Hematopoietic multipotent progenitor cell treated with erythropoietin and hydrocortisone succinate and interleukin-3 and kit ligand, for 6 days (in vitro differentiated cells): ENCODE results near the gene BPIFB6.
A peak's percentile ranks its signal among the peaks of the same experiment; 100 is the strongest.

Experiments
- DNase-seq: peaks from one replicate; pipeline ENCODE4 v3.0.0-alpha.2; 2015

BPIFB6 gene

DNA sequence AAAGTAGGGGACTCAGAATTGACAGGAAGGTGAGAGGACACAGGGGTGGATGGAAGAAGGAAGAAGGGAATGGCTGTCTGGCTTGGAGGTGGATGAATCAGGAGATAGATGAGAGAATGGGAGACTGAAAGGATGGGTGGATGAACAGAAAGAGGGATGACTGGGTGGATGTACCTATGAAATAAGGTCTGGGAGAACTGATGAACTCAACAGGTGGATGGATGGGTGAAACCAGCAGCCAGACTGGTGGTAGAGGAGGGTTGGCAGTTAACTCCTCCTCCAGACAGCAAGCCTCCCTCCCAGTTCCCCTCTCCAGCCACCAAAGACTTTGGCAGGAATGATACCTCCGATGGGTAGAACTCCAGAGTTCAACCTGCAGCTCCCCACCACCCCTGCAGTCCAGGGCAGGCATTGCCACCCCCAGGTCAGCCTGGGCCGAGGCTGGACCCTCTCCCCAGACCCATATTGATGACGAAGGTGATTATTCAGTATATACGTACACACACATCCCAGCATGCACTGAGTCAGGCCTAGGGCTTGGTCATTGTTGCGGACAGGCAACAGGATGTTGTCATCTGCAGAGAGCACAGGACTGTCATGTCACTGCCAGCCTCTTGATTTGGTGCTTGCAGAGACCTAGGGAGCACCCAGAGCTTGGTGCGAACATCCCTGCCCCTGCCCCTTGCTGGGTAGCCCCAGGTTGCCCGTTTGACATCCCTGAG lies 29.2 kb upstream of the BPIFB6 start:
- no peak for DNase-seq

DNA sequence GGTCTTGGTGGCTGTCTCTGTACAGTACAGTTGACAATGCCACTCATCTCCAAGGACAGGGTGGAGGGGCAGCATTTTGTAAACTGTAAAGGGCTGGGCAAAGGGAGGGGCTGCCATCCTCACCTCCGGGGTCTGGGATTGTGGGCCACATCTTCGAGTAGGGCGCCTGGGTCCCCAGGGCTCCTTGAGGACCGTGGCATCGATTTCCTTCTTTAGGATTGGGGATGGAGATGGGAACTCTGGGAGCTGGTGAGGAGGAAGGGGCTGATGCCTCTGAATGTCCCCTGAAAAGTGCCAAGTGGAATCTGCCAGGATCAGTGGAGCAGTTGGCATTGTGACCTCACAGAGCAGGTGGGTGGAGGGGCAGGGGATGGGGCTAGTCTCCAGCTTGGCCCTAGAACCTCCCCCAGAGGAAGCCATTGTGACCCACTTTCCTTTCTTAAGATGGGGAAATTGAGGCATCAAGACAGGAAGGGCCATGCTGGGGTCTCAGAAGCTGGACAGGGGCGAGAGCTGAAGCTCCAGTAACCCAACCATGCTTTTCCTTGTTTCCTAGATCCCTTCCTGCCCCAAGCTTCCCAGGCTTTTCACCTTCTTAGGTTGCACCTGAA lies 27.2 kb upstream of the BPIFB6 start, which contains the start of gene SUN5:
TSS of gene SUN5 (minus strand) at position 293 of the 611 bp plus-strand sequence. CDS start at position 200, 93 bp downstream.
- no peak for DNase-seq

DNA sequence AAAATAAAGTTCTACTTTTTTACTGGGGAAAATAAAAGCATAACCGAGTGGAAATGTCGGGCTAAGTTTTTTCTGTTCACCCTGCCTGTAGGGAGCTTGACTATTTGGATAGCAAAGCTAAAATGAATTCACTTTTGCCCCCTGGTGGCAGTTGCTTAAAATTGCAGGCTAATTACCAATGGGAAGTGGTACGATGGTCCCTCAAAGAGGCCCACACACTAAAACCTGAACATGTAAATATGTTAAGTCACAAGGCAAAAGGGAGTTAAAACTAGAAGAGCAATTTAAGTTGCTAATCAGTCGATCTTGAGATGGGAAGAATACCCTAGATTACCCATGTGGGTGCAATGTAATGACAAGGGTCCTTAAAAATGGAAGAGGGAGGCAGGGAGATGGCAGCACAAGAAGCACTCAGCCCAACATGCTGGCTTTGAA lies 26.3 kb upstream of the BPIFB6 start:
- peak; percentile 53 for DNase-seq

GRCh38 chr20:33005908-33006775 lies 25.3 kb upstream of the BPIFB6 start:
- DNase-seq, result no peak

DNA sequence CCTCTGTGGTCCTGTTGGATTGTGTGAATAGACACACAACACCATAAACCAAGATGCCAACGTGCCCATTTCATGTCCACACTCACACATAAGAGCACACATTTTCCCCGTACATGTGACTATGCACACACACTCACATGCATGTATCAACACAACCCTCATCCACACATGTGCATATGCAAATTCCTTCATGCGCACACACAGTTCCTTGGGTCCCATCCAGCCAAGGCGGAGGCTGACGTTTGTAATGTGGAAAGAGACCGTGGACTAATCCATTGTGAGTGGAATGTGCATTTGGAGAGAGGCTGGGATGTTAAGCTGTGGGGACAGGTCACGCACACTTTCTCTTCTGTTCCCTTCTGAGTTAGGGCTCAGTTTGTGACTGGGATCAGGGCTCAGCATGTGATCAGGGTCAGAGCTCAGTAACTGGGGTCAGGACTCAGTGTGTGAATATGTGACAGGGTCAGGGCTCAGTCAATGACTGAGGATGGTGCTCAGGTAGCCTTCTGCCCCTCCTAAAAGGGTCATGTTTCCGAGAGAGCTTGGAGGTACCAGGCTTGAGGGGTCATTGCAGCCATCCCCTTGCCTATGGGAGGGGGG lies 24.6 kb upstream of the BPIFB6 start:
- DNase-seq, result no peak

DNA sequence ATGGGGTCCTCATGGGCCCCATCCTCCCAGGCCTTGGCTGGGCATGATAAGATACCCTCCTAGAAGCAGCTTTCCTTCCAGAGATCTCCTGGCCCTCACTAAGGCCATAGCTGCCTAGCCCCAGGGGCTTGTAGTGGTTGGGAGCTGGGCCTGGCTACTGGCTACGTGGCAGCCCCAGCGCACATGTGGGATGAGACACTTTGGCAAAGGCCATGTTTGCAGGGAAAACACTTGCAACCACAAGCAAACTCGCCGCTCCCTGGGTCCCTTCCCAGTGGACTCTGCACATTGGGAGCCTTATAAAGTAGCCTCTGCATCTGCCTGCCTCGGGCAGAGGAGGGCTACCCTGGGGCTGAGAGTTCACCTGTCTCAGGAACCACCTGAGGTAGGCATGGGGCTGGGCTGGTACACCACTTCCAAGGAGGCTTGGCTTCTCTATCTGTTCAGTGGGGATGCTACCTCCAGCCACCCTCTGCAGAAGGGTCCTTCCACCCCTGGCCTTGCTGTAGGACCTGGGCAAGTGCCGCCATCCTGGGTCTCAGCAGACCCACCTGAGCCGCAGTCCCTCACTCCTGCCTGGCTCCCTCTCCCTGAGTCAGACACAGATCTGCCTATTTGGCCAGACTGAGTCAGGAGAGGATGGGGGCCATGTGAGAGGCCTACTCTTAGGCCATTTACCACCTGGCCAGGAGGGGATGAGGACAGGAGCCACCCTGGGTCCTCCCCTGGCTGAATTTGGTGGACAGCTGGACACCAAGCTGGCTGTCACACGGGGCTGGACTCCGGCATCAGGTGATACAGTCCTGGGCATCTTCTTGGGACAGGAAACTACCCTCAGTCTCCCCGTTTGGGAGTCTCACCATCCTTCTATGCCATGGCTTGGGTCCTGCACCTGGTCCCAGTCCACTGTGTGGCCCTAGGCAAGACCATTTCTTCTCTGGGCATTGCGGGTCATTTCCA lies 23.8 kb upstream of the BPIFB6 start, which contains the start of gene BPIFB2:
TSS of gene BPIFB2 (plus strand) at position 329 of the 960 bp plus-strand sequence. CDS start 871 bp downstream, outside the sequence.
- no peak for DNase-seq

- no peak for DNase-seq
These were observed 22.9 kb upstream of the BPIFB6 start for GRCh38 chr20:33008336-33009213.

GRCh38 chr20:33009214-33010132 lies 22.0 kb upstream of the BPIFB6 start:
- no peak for DNase-seq

DNA sequence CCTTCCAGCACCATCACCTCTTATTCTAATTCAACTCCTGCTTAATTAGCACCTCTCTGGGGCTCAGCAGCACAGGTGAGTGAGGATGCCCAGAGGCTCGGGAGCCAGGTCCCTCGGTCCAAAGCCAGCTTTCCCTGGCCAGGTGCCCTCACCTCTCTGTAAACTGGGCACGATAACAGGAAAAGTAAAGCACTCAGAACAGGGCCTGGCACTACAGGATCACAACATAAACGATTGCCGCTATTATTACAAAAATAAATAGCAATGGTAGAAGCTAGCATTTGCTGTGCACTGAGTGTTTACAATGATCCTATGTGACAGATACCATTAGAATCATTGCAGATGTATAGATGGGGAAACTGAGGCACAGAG lies 21.3 kb upstream of the BPIFB6 start:
- DNase-seq, result no peak

GRCh38 chr20:33010674-33011449 lies 20.6 kb upstream of the BPIFB6 start:
- DNase-seq, result no peak

DNA sequence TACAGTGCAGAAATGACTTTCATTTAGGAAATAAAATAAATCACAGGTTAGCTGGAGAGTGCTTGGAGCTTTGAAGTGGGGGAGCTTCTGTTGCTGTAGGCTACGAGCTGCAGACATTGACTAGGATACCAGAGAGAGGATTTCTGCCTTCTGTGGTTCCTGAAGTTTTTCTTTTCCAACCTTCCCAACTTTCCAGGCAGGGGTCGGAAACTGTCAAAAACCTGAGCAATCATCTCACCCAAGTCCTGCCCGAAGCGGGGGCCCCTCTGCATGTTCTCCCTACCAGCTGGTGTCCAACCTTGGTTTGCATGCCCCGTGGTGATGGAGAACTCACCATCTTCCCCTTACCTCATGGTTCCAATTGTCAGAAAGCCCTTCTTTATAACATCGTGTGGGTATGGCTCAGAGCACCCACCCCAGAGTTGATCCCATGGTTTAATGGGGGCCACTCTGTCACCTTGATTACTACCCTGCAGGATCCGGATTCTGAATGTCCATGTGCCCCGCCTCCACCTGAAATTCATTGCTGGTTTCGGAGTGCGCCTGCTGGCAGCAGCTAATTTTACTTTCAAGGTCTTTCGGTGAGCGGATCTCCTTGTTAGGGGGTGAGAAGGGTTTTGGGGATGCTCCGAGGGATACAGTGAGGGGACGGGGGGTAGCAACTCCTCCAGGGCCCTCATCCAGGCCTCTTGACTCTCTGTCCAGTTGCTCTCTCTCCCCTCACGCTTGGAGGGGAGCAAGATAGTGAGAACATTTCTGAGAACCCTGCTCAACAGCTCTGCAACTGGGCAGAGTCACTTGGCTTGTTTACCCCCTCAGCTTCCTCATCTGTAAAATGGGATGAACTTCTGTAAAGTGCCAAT lies 18.9 kb upstream of the BPIFB6 start:
- DNase-seq, result no peak

DNA sequence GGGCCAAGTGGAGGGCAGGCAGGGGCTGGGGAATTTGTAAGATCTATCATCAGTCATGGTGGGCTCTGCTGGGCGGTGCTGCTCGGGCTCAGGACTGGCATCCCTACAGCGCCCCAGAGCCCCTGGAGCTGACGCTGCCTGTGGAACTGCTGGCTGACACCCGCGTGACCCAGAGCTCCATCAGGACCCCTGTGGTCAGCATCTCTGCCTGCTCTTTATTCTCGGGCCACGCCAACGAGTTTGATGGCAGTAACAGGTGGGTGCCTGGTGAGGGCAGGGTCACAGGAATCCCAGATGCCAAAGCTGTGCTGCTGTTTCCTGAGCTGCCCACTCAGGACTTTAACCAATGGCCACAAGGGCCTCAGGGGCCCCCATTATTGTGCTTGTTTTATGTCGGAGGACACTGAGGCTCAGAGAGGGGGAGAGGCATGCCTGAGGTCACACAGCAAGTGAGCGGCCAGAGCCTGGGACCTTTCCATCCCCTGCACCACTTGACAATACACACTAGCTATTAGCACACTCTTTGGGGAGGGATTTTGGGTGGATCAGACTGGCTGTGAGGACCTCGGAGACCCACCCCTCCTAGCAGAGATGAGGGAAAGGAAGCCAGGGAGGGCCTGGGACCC lies 17.6 kb upstream of the BPIFB6 start:
- DNase-seq, result no peak

GRCh38 chr20:33014336-33015113 lies 16.9 kb upstream of the BPIFB6 start:
- DNase-seq, result no peak

DNA sequence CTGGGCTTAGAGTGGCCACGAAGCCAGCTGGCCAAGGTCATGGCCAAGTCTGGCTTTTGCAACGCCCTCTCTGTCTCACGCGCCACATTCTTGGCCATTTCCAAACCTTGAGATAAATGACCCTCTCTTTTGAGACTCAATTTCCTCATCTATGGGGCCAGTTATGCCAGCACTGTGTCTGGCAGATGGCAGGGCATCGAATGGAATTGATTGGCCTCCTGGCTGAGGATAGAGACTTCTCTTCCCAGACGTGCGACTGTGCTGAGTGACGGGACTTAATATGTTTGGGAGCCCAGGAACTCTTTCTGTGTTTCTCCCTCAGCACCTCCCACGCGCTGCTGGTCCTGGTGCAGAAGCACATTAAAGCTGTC lies 16.3 kb upstream of the BPIFB6 start:
- no peak for DNase-seq

- DNase-seq, result no peak
These were observed 15.5 kb upstream of the BPIFB6 start for GRCh38 chr20:33015700-33016580.
